Activated T-helper 1 cell treated with anti-CD3 and anti-CD28 coated beads, Interleukin-12 subunit alpha, Interleukin-12 subunit beta, Interleukin-2, Interleukin-4 antibody, amounts not matched to agents 30 ng/mL and 10 ng/mL and 1 ng/mL, durations not matched to agents 14 hours and 24 hours and 36 hours (primary cell): ENCODE measurements around the gene SUN3. TPM values are rescaled to one million over a fixed set of nuclear protein-coding genes. Genes with fewer than 3 reads are reported as not detected.

Experiments used
- total RNA-seq: library from RNA; stranded (reverse); gene quantifications from 2 replicates; pipeline ENCODE4 v1.2.3, GENCODE V29; 2022

Gene SUN3
- total RNA-seq, 1 donor from 2014 or later: not detected

Other genes with a start within 250 kb of the SUN3 start
- 0.07 TPM in 1 of 2 replicates, not detected in the other for gene PKD1L1, start 80.6 kb downstream of the SUN3 start, total RNA-seq
- 34.4 and 36.4 TPM in 2 replicates for gene HUS1, start 49.5 kb downstream of the SUN3 start, total RNA-seq
- gene C7orf57, start 6.4 kb upstream of the SUN3 start, total RNA-seq: 0.10 and 0.31 TPM in 2 replicates
- gene UPP1, start 60.2 kb upstream of the SUN3 start, total RNA-seq: 51.6 and 55.4 TPM in 2 replicates
- not detected in 2 replicates for gene ABCA13, start 142.4 kb upstream of the SUN3 start, total RNA-seq